HG03439 (cell line): Measurements from ENCODE around the gene TERT.
A peak's percentile ranks its signal among the peaks of the same experiment; 100 is the strongest.
"Not testable (repeated sequence)": the region's sequence is repeated elsewhere in the genome, so short reads cannot be mapped to it uniquely, and the experiment has no call there.

Source experiments
- ATAC-seq: cut with Tn5 transposase; IDR thresholded peaks from one replicate; pipeline ENCODE4 v1.9.1; 2021; ENCODE audit warnings: mild to moderate bottlenecking, moderate library complexity; ENCODE audit not compliant: unreplicated experiment

Gene TERT

GRCh38 chr5:1294835-1295649, at the start of gene TERT:
Gene TERT, minus strand, starts transcription at chr5:1295068. Its CDS starts 79 bp downstream, at chr5:1294989.
- ATAC-seq: no peak

DNA sequence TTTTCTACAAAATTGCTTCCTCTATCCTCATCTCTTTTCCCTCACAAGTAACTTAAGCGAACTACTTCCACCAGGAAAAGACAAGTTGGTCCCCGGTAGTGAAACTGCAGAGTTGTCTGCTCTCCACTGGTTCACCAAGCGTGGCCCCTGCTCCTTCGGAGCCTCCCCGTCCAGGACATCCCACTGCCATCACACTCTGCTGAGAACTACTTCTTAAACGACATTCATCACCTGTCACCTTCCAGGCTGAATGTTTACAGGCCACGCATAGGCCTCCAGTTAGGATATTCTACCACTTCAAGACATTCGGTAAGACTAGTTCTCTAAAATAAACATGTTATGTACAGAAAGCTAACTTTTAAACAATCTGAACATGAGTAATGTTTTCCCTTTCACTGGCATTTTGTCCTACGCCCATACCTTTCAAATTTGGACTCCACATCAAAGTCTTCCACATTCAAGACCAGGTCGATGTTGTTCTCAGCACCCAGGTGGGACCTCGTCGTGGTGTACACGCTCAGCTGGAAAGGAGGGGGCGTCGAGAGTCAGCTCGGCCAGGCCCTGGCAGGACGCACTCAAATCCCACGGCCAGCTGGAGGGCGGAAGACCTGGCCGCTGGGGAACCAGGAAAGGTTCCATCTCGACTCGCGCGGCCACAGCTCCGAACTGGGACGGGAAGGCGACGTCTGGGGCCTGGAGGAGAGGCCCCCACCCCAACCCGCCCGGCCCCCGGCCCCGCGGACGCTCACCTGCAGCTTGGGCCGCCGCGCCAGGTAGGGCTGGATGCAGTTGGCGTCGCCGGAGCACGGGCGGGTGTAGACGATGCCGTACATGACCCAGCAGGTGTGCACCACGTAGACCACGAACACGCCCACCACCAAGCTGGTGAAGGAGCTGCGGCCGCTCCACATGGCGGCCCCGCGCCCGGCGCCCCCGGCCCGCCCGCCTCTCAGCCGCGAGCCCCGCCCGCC, 49.3 kb upstream of the TERT start:
- peak; percentile 18 for ATAC-seq

GRCh38 chr5:1343315-1343751, 48.5 kb upstream of the TERT start:
- ATAC-seq: no peak

- not testable (repeated sequence) for ATAC-seq
These were observed 47.8 kb upstream of the TERT start for GRCh38 chr5:1342711-1343110.

GRCh38 chr5:1342268-1342667, 47.4 kb upstream of the TERT start:
- no peak for ATAC-seq

- ATAC-seq: peak; percentile 39
These were observed 47.0 kb upstream of the TERT start for GRCh38 chr5:1341863-1342262.

DNA sequence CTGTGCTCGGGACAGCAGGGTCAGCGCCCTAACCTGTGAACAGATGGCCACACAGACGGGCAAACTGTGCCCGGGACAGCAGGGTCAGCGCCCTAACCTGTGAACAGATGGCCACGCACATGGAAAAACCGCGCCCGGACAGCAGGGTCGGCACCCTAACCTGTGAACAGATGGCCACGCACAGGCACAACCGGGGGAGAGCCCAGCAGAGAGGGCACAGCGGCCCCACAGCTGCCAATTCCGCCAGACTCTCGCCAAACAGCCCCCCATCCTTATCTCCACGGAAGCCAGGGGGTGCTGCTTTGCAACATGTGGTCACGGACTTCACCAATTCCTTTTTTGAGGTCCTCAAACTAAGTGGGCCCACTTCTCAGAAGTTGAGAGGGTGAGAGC, 44.9 kb upstream of the TERT start:
- ATAC-seq: not testable (repeated sequence)

DNA sequence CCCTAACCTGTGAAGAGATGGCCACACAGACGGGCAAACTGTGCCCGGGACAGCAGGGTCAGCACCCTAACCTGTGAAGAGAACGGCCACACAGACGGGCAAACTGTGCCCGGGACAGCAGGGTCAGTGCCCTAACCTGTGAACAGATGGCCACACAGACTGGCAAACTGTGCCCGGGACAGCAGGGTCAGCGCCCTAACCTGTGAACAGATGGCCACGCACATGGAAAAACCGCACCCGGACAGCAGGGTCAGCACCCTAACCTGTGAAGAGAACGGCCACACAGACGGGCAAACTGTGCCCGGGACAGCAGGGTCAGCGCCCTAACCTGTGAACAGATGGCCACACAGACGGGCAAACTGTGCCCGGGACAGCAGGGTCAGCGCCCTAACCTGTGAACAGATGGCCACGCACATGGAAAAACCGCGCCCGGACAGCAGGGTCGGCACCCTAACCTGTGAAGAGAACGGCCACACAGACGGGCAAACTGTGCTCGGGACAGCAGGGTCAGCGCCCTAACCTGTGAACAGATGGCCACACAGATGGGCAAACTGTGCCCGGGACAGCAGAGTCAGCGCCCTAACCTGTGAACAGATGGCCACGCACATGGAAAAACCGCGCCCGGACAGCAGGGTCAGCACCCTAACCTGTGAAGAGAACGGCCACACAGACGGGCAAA, 44.4 kb upstream of the TERT start:
- ATAC-seq: not testable (repeated sequence)

DNA sequence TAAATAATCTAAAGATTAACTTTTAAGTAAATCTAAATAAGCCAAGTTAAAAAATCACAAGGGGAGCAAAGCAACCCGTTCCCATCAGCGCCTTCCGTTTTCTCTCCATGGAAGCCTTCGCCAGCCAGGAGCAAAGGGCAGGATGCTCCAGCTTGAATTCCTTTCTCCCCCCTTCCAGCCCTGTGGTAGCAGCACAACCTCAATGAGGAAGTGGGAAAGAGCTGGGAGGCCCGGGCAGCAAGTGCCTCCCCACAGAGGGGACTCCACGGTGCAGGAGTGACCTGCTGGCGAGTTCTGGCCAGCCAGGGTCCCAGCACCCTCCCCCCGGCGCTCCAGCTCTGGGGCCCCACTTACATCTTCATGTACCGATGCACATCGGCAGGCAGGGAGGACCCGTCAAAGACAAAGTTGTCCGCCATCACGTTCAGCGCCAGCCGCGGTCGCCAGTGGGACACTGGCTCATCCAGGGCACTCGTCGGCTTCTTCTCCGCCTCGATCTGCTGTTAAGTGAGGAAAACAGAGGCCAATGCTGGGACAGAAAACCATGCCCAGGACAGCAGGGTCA, 43.7 kb upstream of the TERT start:
- ATAC-seq: no peak

DNA sequence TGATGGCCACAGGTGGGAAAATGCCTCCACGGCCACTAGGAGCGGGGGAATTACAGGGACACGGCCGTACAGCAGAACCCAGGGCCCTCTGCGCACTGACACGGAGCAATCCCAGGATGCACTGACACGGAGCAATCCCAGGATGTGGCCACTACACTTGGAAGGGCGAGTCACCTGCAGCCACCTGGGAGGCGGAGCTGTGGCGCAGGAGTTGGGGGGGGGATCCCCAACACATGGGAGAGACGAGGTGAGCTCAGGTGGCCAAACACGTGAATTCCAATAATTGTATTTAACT, 43.3 kb upstream of the TERT start:
- ATAC-seq: no peak

- no peak for ATAC-seq
These were observed 42.8 kb upstream of the TERT start for GRCh38 chr5:1337489-1338195.

DNA sequence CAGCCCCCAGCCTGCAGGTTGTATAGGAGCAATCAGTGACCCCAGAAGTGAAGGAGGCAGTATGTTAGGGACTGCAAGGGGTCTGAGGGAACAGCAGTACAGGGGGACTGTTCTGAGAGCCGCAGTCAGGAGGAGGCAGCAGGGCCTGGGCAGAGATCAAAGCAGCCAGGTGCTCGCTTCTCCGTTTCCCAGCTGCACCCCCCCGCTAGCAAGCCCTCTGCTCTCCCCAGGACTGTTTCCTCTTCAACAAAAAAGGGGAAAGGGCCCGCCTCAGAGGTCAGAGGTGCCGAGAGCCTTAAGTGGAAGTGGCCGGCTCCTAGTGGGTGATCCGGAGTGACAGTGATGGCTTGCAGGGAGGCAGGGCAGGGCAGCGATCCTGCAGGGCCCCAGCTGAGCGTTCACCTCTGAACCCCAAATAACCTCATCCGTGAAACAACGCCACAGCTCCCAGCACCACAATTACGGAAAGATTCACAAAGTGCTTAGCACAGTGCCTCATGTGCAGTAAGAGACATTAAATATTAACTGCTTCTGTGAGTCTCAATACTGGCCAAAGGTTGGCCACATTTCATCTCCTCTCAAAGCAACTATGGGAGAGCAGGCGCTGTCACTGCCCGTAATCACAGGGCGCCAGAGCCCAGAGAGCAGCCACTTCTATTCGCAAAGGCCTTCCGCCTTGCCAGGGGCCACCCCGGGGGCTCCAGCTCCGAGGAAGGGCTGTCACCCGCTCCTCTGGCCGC, 42.1 kb upstream of the TERT start:
- no peak for ATAC-seq

GRCh38 chr5:1336106-1336561, 41.3 kb upstream of the TERT start:
- no peak for ATAC-seq

DNA sequence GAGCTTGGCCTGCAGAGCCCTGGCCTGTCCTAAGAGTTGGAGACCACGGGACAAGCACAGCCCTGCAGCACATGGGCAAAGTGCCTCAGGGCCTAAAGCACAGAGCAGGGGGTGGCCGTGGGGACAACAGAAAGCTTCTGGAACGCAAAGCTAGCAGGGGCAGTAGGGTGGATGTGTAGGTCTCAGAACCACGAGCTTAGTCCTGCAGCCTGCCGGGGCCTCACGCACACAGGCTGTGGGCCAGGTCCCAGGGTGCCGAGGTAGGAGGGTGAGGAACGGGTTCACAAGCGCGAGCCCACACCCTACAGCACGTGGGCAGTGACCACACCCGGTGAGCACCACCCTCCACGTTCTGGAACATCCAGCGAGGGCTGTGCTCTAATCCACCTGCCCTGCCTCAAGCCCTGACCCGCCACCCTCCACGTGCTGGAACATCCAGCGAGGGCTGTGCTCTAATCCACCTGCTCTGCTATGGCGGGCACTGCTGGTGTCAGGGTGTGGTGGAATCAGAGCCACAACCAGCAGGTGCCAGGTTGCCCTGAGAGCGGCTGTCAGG, 40.8 kb upstream of the TERT start:
- no peak for ATAC-seq

DNA sequence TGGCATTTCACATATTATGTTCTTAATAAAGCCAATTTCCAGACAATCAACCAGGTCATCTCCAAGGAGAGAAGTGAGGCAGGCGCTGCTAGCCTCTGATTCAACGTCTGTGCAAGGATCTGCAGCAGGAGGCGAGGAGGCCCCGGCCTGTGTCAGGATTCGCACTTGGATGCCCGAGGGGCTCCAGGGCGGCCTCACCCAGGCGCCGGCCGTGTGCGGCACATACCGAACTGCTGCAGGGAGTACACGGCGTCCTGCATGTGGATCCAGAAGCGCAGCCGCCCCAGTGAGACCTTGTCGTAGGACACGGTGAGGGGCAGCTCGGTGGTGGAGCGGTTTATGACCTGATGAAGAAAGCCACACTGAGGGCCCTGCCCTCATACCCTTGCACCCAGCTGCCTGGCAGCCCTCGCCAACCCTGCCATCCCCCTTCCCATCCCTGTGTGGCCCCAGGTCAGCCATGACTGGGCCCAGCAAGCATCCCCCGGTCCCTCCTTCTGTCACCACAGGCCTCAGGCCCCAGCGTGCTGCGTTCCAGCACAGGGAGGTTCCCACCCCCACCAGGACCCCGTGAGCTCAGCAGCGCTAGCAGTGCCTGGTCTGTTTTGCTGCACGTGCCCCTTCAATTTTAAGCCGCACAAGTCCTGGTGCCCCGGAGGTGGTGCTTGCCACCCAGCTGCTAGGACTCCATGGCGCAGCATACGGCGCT, 40.1 kb upstream of the TERT start:
- ATAC-seq: no peak

DNA sequence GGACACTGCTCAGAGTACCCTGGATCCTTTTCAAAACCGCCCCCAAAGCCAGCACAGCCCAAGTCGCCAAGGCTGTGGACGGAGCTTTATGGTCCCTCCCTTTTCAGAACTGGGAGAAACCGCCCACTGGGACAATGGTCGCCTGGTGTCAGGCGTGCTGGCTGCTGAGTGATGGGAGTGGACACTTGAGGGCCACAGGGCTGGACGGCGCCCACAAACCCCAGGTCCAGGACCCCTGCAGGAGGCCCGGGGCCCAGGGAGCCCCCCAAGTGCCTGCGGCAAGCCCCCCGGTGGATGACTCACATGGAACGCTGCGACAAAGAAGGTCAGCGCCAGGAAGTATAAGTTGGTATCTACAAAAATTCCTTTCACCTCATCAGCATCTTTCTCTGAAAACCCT, 39.1 kb upstream of the TERT start:
- no peak for ATAC-seq

DNA sequence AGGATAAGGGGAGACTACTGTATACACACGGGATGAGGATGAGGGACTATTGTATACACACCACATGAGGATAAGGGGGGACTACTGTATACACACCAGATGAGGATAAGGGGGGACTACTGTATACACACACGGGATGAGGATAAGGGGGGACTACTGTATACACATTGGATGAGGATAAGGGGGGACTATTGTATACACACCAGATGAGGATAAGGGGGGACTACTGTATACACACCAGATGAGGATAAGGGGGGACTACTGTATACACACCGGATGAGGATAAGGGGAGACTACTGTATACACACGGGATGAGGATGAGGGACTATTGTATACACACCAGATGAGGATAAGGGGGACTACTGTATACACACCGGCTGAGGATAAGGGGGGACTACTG, 38.4 kb upstream of the TERT start:
- ATAC-seq: not testable (repeated sequence)

GRCh38 chr5:1332461-1333001, 37.7 kb upstream of the TERT start:
- no peak for ATAC-seq
